Osteoblast (primary cell): ENCODE data around the gene LSP1. TPM values are rescaled to one million over a fixed set of nuclear protein-coding genes. Genes with fewer than 3 reads are reported as not detected.

ENCODE experiments used
- DNase-seq: peaks from one replicate; pipeline ENCODE4 v3.0.0; 2011; ENCODE audit warnings: low spot score, mixed read lengths; ENCODE audit not compliant: insufficient read length; ENCODE audit errors: missing footprints
- H2AFZ ChIP-seq: 2 replicates; pipeline ENCODE4 v1.6.0; 2011; ENCODE audit warnings: mild to moderate bottlenecking, low read length
- H3K27ac ChIP-seq: 2 replicates; pipeline ENCODE4 v1.5.1; 2011; ENCODE audit warnings: mild to moderate bottlenecking, low read depth, low read length, moderate library complexity
- H3K27me3 ChIP-seq: 2 replicates; pipeline ENCODE4 v1.6.0; 2012; ENCODE audit warnings: mild to moderate bottlenecking, control low read depth, inconsistent platforms, low read length, moderate library complexity; ENCODE audit not compliant: insufficient read depth
- H3K36me3 ChIP-seq: 2 replicates; pipeline ENCODE4 v1.5.1; 2011; ENCODE audit warnings: mild to moderate bottlenecking, low read length, control low read depth, moderate library complexity; ENCODE audit not compliant: insufficient read depth
- H3K4me1 ChIP-seq: 2 replicates; pipeline ENCODE4 v1.5.1; 2011; ENCODE audit warnings: mild to moderate bottlenecking, low read length, control low read depth, moderate library complexity; ENCODE audit not compliant: insufficient read depth
- H3K4me2 ChIP-seq: 2 replicates; pipeline ENCODE4 v1.6.0; 2011; ENCODE audit warnings: mild to moderate bottlenecking, low read length; ENCODE audit not compliant: insufficient read depth
- H3K4me3 ChIP-seq: fragments of 200-600 bp; sonication (generic); 3 replicates; pipeline ENCODE4 v1.5.1; 2012; ENCODE audit warnings: mild to moderate bottlenecking, low read length, inconsistent platforms; ENCODE audit not compliant: insufficient read depth
- H3K79me2 ChIP-seq: 2 replicates; pipeline ENCODE4 v1.6.0; 2012; ENCODE audit warnings: mild to moderate bottlenecking, low read length, control low read depth, inconsistent platforms; ENCODE audit not compliant: insufficient read depth
- H3K9me3 ChIP-seq: 2 replicates; pipeline ENCODE4 v1.5.1; 2011; ENCODE audit warnings: low read depth, low read length, control low read depth
- H4K20me1 ChIP-seq: 2 replicates; pipeline ENCODE4 v1.6.0; 2012; ENCODE audit warnings: mild to moderate bottlenecking, low read length, control low read depth; ENCODE audit not compliant: insufficient read depth
- CTCF ChIP-seq: IDR thresholded peaks from 2 replicates; pipeline ENCODE4 v1.5.1; 2011; ENCODE audit warnings: mild to moderate bottlenecking, low read depth, low read length, moderate library complexity; ENCODE audit errors: extremely low read depth
- total RNA-seq: library from RNA; depleted of rRNA; stranded (reverse); fragments of >200 nt; gene quantifications from 2 replicates; pipeline ENCODE4 v1.2.3, GENCODE V29; 2012

Gene LSP1
- total RNA-seq, 1 donor = 54.6 TPM

GRCh38 chr11:1835671-1836010 is 17.2 kb upstream of the LSP1 start:
- no peaks in the 10 kb centered on the region for H3K79me2 ChIP-seq
- TF ChIP-seq CTCF = no peak

GRCh38 chr11:1836011-1836945 is 16.6 kb upstream of the LSP1 start:
- no peak overlapping the region for H2AFZ ChIP-seq
- no peaks in the 10 kb centered on the region for H3K4me1 ChIP-seq
- H3K4me3 ChIP-seq = no peak overlapping the region
- no peak for DNase-seq
- H3K27me3 ChIP-seq = no peaks in the 10 kb centered on the region
- no peaks in the 10 kb centered on the region for H3K9me3 ChIP-seq
- TF ChIP-seq CTCF = no peak
- no peak overlapping the region for H3K4me2 ChIP-seq
- no peaks in the 10 kb centered on the region for H3K36me3 ChIP-seq
- no peaks in the 10 kb centered on the region for H4K20me1 ChIP-seq
- H3K79me2 ChIP-seq = no peaks in the 10 kb centered on the region
- H3K27ac ChIP-seq = no peak overlapping the region

More at GRCh38 chr11:1835671-1836010, 17.2 kb upstream of the LSP1 start:
- Histone ChIP-seq H2AFZ (no peak overlapping the region), H3K4me2 (no peak overlapping the region), H3K36me3 (no peaks in the 10 kb centered on the region), H3K4me1 (peaks cover 2% of the 10 kb centered on the region), H3K4me3 (no peak overlapping the region), H4K20me1 (no peaks in the 10 kb centered on the region), H3K27ac (no peak overlapping the region), H3K27me3 (no peaks in the 10 kb centered on the region), H3K9me3 (no peaks in the 10 kb centered on the region)
- peak; percentile 77 for DNase-seq

- no peak overlapping the region for H3K4me3 ChIP-seq
These were observed 15.5 kb upstream of the LSP1 start for GRCh38 chr11:1837171-1838076.

More at GRCh38 chr11:1837171-1838076, 15.5 kb upstream of the LSP1 start:
- H2AFZ ChIP-seq = no peak overlapping the region
- TF ChIP-seq CTCF = peak; percentile 77
- H4K20me1 ChIP-seq = no peaks in the 10 kb centered on the region
- no peaks in the 10 kb centered on the region for H3K9me3 ChIP-seq
- H3K79me2 ChIP-seq = no peaks in the 10 kb centered on the region
- H3K27ac ChIP-seq = no peak overlapping the region
- no peak overlapping the region for H3K4me2 ChIP-seq
- no peaks in the 10 kb centered on the region for H3K27me3 ChIP-seq
- H3K36me3 ChIP-seq = no peaks in the 10 kb centered on the region
- DNase-seq = peak; percentile 99
- no peaks in the 10 kb centered on the region for H3K4me1 ChIP-seq
